NT2/D1 (cell line): ENCODE data around the gene FRMD3.

Experiments
- DNase-seq: peaks from one replicate; pipeline ENCODE4 v3.0.0-alpha.2; 2011; ENCODE audit warnings: low read depth, low spot score
- H3K27me3 ChIP-seq: 2 replicates; pipeline ENCODE4 v1.6.0; 2011; ENCODE audit warnings: mild to moderate bottlenecking; ENCODE audit not compliant: insufficient read length, insufficient read depth
- H3K36me3 ChIP-seq: 2 replicates; pipeline ENCODE4 v1.6.1; 2011; ENCODE audit warnings: mild to moderate bottlenecking, low read length, mixed read lengths; ENCODE audit not compliant: insufficient read depth, insufficient read length
- H3K4me1 ChIP-seq: 2 replicates; pipeline ENCODE4 v1.5.1; 2011; ENCODE audit not compliant: insufficient read depth, insufficient read length
- H3K4me3 ChIP-seq: 2 replicates; pipeline ENCODE4 v1.5.1; 2011; ENCODE audit warnings: low read depth; ENCODE audit not compliant: insufficient read length
- H3K9ac ChIP-seq: 2 replicates; pipeline ENCODE4 v1.6.0; 2011; ENCODE audit warnings: low read depth; ENCODE audit not compliant: insufficient read length
- H3K9me3 ChIP-seq: 2 replicates; pipeline ENCODE4 v1.5.1; 2011; ENCODE audit warnings: mild to moderate bottlenecking, low read length; ENCODE audit not compliant: insufficient read depth
- SUZ12 ChIP-seq: IDR thresholded peaks from 2 replicates; pipeline ENCODE4 v1.6.1; 2011; ENCODE audit not compliant: insufficient read length, insufficient read depth; ENCODE audit errors: extremely low read depth
- YY1 ChIP-seq: IDR thresholded peaks from 2 replicates; pipeline ENCODE4 v1.6.1; 2011; ENCODE audit not compliant: insufficient read length, insufficient read depth
- ZNF274 ChIP-seq: IDR thresholded peaks from 2 replicates; pipeline ENCODE4 v1.6.1; 2011; ENCODE audit warnings: mild to moderate bottlenecking, low read depth, low read length

The FRMD3 gene

DNA sequence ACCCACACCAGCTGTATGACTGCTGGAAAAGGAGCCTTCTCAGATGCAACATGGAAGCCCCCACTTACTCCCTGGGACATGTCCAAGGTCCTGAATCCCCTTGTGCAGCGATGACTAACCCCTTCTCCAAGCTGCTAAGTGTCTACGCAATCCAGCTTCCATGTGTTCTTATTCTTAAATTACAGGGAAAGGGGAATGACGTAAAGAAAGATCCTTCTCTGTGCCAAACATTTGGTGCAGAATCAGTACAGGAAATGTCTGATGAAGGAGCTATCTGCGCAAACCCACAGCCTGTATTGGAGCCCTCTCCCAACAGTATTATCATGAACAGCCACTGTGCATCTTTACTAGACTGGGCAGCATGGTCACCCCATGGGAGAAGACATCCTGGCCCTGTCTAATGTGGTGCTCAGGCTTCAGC is 183.2 kb downstream of the FRMD3 start:
- no peaks in the 10 kb centered on the region for H3K36me3 ChIP-seq

GRCh38 chr9:83349031-83349430 is 189.2 kb downstream of the FRMD3 start:
- H3K9ac ChIP-seq, result no peak overlapping the region
- H3K27me3 ChIP-seq, result no peaks in the 10 kb centered on the region
- no peaks in the 10 kb centered on the region for H3K9me3 ChIP-seq
- TF ChIP-seq ZNF274 (no peak), YY1 (no peak), SUZ12 (no peak)
- no peak for DNase-seq
- no peaks in the 10 kb centered on the region for H3K4me1 ChIP-seq
- no peaks in the 10 kb centered on the region for H3K36me3 ChIP-seq
- H3K4me3 ChIP-seq, result no peak overlapping the region

More for the DNA sequence above, 183.2 kb downstream of the FRMD3 start:
- Histone ChIP-seq H3K4me3 (no peak overlapping the region), H3K4me1 (no peaks in the 10 kb centered on the region), H3K9ac (no peak overlapping the region), H3K9me3 (no peaks in the 10 kb centered on the region), H3K27me3 (no peaks in the 10 kb centered on the region)
- TF ChIP-seq YY1 (no peak), SUZ12 (no peak), ZNF274 (no peak)
- no peak for DNase-seq

GRCh38 chr9:83346655-83347420 is 191.4 kb downstream of the FRMD3 start:
- Histone ChIP-seq H3K27me3 (no peaks in the 10 kb centered on the region), H3K4me3 (no peak overlapping the region), H3K4me1 (peaks cover 5% of the 10 kb centered on the region), H3K36me3 (no peaks in the 10 kb centered on the region), H3K9ac (no peak overlapping the region), H3K9me3 (no peaks in the 10 kb centered on the region)
- DNase-seq, result no peak
- TF ChIP-seq ZNF274 (no peak), YY1 (no peak), SUZ12 (no peak)

DNA sequence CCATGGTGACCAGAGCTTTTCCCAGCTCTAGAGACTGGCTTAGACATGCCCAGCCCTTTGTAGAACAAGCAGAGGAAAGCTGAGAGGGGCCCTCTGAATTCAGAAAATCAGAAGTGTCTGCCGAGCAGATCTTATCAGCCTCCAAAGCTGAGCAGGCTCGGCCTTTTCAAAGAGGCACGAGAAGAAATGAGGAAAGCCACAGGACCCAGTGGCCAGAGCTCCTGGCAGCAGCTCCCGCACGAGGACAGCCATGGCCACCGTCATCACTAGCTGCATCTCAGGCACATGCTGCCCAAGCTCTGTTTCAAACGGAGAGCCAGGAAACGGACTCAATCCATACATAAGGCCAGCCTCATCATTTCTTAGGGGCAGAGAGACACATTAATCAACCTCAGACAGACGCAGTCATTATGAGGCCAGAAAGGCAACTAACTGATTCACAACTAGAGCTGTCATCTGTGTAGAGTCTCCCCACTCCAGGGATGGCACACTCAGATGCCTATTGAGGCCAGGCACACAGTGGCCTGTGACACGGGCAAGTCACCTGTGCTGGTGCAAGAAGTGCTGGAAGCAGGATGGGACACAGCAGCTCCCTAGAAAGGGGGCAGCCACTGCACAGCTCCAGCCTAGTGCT is 194.7 kb downstream of the FRMD3 start:
- Histone ChIP-seq H3K27me3 (no peaks in the 10 kb centered on the region), H3K9me3 (no peaks in the 10 kb centered on the region), H3K36me3 (no peaks in the 10 kb centered on the region), H3K9ac (no peak overlapping the region), H3K4me1 (peaks cover 5% of the 10 kb centered on the region), H3K4me3 (no peak overlapping the region)
- TF ChIP-seq ZNF274, result no peak
- no peak for TF ChIP-seq YY1
- no peak for TF ChIP-seq SUZ12
- no peak for DNase-seq

DNA sequence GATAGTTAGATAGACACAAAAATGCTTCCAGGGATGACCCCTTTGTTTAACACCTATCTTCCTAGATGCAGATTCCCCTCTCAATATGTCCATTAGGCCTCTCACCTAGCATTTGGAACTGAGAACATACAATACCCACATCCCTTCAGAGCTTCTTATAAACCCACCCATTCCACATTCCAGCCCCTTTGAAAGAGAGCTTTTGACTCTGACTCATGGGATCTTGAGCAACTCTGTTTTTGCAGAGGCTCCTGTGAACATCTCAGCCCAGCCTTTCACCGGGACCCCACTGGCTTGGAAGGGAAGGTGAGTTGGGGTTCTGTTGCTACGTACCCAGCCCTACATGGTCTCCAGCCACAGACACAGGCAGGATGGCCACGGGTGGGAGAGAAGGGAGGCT is 195.5 kb downstream of the FRMD3 start:
- TF ChIP-seq YY1 (no peak), ZNF274 (no peak), SUZ12 (no peak)
- Histone ChIP-seq H3K4me3 (no peak overlapping the region), H3K9ac (no peak overlapping the region), H3K36me3 (no peaks in the 10 kb centered on the region), H3K9me3 (no peaks in the 10 kb centered on the region), H3K27me3 (no peaks in the 10 kb centered on the region), H3K4me1 (peaks cover 5% of the 10 kb centered on the region)
- DNase-seq, result no peak

GRCh38 chr9:83342006-83342405 is 196.2 kb downstream of the FRMD3 start:
- no peaks in the 10 kb centered on the region for H3K27me3 ChIP-seq
- no peak overlapping the region for H3K4me3 ChIP-seq
- no peak overlapping the region for H3K9ac ChIP-seq
- H3K4me1 ChIP-seq, result peaks cover 5% of the 10 kb centered on the region
- 0 out of 2 replicates have a peak, but pooled peaks cover 3% of the 10 kb centered on the region for H3K9me3 ChIP-seq
- DNase-seq, result no peak
- no peaks in the 10 kb centered on the region for H3K36me3 ChIP-seq
- TF ChIP-seq ZNF274 (no peak), SUZ12 (no peak), YY1 (no peak)

- TF ChIP-seq SUZ12 (no peak), YY1 (no peak), ZNF274 (no peak)
- Histone ChIP-seq H3K4me1 (peaks cover 7% of the 10 kb centered on the region), H3K36me3 (no peaks in the 10 kb centered on the region), H3K9me3 (0 out of 2 replicates have a peak, but pooled peaks cover 5% of the 10 kb centered on the region), H3K9ac (no peak overlapping the region), H3K4me3 (no peak overlapping the region), H3K27me3 (no peaks in the 10 kb centered on the region)
- DNase-seq, result no peak
Observed at GRCh38 chr9:83340451-83340850, 197.8 kb downstream of the FRMD3 start.
